Fibroblast of the aortic adventitia (primary cell): Measurements from ENCODE around the gene SHD. TPM values are rescaled to one million over a fixed set of nuclear protein-coding genes. Genes with fewer than 3 reads are reported as not detected.
"Not testable (repeated sequence)": the region's sequence is repeated elsewhere in the genome, so short reads cannot be mapped to it uniquely, and the experiment has no call there.

Source experiments
- DNase-seq: peaks from one replicate; pipeline ENCODE4 v3.0.0-alpha.2; 2010; ENCODE audit warnings: low read depth
- H3K4me3 ChIP-seq: 2 replicates; pipeline ENCODE4 v1.5.1; 2011; ENCODE audit warnings: low read depth, mild to moderate bottlenecking, control low read depth, low read length, moderate library complexity
- total RNA-seq: library from RNA; depleted of rRNA; stranded (reverse); fragments of >200 nt; gene quantifications from 2 replicates; pipeline ENCODE4 v1.2.3, GENCODE V29; 2012; ENCODE audit warnings: low replicate concordance
- TF ChIP-seq, protein P1 (sequence below): IDR thresholded peaks from 2 replicates; pipeline ENCODE4 v1.5.1; 2011; ENCODE audit warnings: mild to moderate bottlenecking, low read length, control low read depth, inconsistent platforms; ENCODE audit not compliant: insufficient read depth

The SHD gene
- total RNA-seq, 1 donor: not detected

DNA sequence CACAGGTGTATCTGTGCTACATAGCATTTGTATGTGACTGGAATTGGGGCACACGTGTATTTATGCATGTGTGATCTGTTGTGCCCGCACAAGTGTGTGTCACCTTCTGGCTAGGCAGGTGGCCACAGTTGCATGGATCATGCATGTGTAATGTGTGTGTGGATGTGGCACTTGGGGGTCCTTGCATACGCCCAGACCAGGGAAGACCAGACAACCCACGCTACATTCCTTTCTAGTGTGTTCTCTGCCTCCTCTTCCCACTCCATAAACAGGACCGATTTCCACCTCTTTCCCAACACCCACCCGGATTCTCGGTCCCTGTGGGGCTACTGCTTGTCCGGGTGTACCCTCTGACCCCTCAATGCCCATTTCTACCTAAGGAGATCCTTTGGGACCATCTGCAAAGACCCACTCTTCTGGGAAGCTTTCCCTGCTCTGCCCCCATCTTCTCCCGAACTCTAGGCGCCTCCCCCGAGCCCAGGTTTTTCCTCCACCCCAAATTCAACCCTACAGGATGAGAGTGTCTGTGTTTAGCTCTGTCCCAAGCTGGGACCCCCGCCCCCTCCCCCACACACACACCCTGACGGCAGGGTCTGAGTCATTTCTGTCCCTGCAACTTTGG is 47.3 kb downstream of the SHD start:
- no peak overlapping the region for H3K4me3 ChIP-seq
- DNase-seq: no peak
- TF ChIP-seq, protein P1, sequence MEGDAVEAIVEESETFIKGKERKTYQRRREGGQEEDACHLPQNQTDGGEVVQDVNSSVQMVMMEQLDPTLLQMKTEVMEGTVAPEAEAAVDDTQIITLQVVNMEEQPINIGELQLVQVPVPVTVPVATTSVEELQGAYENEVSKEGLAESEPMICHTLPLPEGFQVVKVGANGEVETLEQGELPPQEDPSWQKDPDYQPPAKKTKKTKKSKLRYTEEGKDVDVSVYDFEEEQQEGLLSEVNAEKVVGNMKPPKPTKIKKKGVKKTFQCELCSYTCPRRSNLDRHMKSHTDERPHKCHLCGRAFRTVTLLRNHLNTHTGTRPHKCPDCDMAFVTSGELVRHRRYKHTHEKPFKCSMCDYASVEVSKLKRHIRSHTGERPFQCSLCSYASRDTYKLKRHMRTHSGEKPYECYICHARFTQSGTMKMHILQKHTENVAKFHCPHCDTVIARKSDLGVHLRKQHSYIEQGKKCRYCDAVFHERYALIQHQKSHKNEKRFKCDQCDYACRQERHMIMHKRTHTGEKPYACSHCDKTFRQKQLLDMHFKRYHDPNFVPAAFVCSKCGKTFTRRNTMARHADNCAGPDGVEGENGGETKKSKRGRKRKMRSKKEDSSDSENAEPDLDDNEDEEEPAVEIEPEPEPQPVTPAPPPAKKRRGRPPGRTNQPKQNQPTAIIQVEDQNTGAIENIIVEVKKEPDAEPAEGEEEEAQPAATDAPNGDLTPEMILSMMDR: no peak

DNA sequence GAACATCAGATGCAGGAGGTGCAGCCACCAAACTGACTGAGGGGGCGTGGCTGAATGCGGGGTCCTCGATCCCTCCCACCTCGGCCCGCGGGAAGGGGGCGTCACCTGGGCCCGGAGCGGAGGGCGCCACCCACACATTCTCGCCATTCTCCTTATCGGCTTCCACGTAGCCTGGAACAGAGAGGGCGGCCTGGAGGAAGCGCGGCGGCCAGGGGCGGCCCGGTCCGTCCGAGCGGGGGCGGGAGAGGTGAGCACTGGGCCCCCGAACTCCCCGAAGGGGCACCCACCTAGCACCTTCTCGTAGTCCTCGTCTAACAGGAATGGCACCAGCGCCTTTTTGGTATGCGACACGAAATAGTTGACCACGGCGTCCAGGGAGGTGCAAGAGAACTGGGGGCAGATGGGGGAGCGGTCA is 47.8 kb downstream of the SHD start:
- H3K4me3 ChIP-seq: no peak overlapping the region
- DNase-seq: no peak
- TF ChIP-seq, protein P1: no peak

GRCh38 chr19:4327252-4327876 is 48.3 kb downstream of the SHD start:
- TF ChIP-seq, protein P1: no peak
- peak overlapping the region; percentile 62 for H3K4me3 ChIP-seq
- DNase-seq: peak; percentile 32

DNA sequence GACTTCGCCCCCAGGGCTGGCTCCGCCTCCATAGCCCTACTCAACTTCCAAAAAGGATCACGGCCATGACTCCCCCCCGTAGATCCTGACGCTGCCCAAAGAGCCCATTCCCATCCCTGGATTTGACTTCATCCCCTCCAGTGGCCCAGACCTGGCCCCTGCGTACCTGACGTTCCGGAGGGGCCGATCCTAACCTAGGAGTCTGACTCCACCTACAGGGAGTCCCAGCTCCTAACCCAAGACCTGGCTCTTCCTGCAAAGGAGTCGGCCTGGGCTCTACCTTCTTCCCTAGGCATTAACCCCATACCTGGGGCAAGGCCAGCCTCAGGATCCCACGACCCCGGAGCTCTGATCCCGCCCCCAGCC is 48.8 kb downstream of the SHD start:
- peak overlapping the region; percentile 62 for H3K4me3 ChIP-seq
- no peak for DNase-seq
- TF ChIP-seq, protein P1: no peak

DNA sequence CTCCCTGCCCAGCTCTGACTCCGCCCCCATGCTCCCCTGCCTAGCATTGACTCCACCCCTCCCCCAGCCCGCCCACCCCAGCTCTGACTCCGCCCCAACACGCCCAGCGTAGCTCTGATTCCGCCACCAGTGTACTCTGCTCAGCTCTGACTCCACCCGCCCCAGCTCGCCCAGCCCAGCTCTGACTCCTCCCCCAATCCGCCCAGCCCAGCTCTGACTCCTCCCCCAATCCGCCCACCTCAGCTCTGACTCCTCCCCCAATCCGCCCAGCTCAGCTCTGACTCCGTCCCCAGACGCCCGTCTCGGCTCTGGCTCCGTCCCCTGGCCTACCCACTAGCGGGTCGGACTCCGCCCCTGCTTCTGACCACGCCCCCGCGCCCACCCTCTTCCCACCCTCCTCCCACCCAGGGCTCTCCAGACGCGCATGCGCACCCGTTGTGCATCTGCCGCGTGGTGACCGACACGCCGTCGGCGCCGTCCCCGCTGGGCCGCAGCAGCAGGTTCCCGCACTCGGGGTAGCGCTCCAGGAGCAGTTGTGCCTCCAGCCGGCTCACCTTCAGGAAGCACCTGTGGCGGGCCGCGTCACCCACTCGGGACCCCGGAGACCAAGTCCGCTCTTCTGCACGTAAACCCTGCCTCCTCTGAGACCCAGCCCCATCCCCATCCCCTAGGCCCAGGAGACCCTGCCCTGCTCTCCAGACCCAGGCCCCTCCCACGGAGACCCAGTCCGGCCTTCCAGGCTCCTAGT is 49.4 kb downstream of the SHD start:
- TF ChIP-seq, protein P1: no peak
- peak; percentile 98 for DNase-seq
- peak overlapping the region; percentile 78 for H3K4me3 ChIP-seq

DNA sequence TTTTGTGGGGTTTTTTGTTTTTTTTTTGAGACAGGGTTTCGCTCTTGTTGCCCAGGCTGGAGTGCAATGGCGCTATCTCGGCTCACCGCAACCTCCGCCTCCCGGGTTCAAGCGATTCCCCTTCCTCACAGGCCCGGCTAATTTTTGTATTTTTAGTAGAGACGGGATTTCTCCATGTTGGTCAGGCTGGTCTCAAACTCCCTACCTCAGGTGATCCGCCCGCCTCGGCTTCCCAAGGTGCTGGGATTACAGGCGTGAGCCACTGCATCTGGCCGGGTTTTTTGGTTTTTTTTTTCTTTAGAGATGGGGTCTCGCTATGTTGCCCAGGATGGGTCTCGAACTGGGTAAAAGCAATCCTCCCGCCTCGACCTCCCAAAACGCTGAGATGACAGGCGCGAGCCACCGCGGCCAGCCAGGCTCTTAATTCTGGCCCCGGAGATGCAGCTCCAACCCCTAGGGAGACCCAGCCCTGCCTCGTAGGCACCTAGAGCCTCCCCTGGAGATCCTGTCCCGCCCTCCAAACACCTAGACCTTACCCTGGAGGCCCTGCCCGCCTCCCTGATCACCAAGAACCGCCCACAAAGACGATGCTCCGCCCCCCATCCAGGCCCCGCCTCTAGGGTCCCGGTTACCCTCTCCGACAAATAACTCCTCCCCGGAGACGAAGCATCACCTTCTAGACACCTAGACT is 50.1 kb downstream of the SHD start:
- peak overlapping the region; percentile 78 for H3K4me3 ChIP-seq
- DNase-seq: not testable (repeated sequence)

DNA sequence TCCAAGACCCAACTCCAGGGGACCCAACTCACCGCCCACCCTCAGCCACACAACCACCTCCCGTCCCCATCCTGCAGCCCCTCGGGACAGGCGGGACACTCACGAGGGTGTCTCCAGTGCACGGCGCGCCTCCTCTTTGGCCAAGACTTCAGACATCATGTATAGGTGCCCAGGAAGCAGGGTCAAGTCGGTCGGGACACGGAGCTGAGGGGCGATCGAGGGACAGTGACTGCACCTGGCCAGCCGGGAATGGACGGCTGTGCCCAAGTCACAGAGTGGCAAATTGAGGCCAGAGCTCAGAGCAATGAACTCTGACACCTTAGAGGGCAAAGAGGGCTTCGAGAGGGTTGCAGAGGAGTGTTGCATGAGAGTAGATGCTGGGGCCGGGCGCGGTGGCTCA is 50.8 kb downstream of the SHD start:
- no peak for DNase-seq

More for the DNA sequence above, 50.8 kb downstream of the SHD start:
- TF ChIP-seq, protein P1: no peak
- no peak overlapping the region for H3K4me3 ChIP-seq
